ENCODE data around the gene USP25. TPM values are rescaled to one million over a fixed set of nuclear protein-coding genes. Genes with fewer than 3 reads are reported as not detected.

Gene USP25
- total RNA-seq, 1 experiment from 2014 or later = 33.6 TPM

GRCh38 chr21:15751037-15751436 is 21.3 kb downstream of the USP25 start:
- no peaks in the 10 kb centered on the region for H3K4me1 ChIP-seq (ENCODE audit: control insufficient read depth in 1 of 2, insufficient read depth in 2 of 2, low read length in 2 of 2)
- peaks cover 96% of the 10 kb centered on the region for H3K79me2 ChIP-seq (ENCODE audit: insufficient read depth, low read length)
- ChIA-PET CTCF (no interaction called here), RAD21 (ENCODE audit: low non-redundant PET in 1 of 2, low total read pairs in 2 of 2, uncharacterized antibody in 2 of 2, unreplicated experiment in 2 of 2) (no interaction called here), POLR2A (no interaction called here)
- H2AFZ ChIP-seq (ENCODE audit: low read depth, low read length, poor library complexity, severe bottlenecking) = no peak overlapping the region
- no peak for TF ChIP-seq EZH2phosphoT487 (IDR thresholded peaks at IDR 0.05; ENCODE audit: borderline replicate concordance)
- TF ChIP-seq POLR2AphosphoS5 (IDR thresholded peaks at IDR 0.05; ENCODE audit: low read depth, low read length) = no peak
- TF ChIP-seq MAX (IDR thresholded peaks at IDR 0.05) = no peak
- no peak for TF ChIP-seq SP1 (IDR thresholded peaks at IDR 0.05; ENCODE audit: low read depth)
- TF ChIP-seq JUND (IDR thresholded peaks at IDR 0.05) = no peak
- TF ChIP-seq POLR2A (IDR thresholded peaks at IDR 0.05; ENCODE audit: borderline replicate concordance, extremely low read depth, insufficient read depth, insufficient read length) = no peak
- no peak for TF ChIP-seq CTCF (IDR thresholded peaks at IDR 0.05 in 2 of 3, conservative IDR thresholded peaks at IDR 0.05 in 1 of 3; ENCODE audit: borderline replicate concordance in 1 of 3, insufficient read depth in 1 of 3, low read depth in 2 of 3, low read length in 2 of 3)
- TF ChIP-seq ATF3 (IDR thresholded peaks at IDR 0.05) = no peak
- TF ChIP-seq RAD21 (IDR thresholded peaks at IDR 0.05; ENCODE audit: low read depth) = no peak
- TF ChIP-seq ELF1 (IDR thresholded peaks at IDR 0.05; ENCODE audit: borderline replicate concordance, low read depth) = no peak
- no peak for TF ChIP-seq ZNF274 (IDR thresholded peaks at IDR 0.05; ENCODE audit: low read depth, low read length)
- no peak for TF ChIP-seq ZFX (IDR thresholded peaks at IDR 0.05)
- TF ChIP-seq SRF (IDR thresholded peaks at IDR 0.05; ENCODE audit: low read depth) = no peak
- no peak for TF ChIP-seq REST (IDR thresholded peaks at IDR 0.05; ENCODE audit: low read depth)
- no peak for TF ChIP-seq FOSL1 (IDR thresholded peaks at IDR 0.05; ENCODE audit: low read depth)
- no peak overlapping the region for H3K27ac ChIP-seq (ENCODE audit: low read depth, low read length)
- no peaks in the 10 kb centered on the region for H3K27me3 ChIP-seq (ENCODE audit: insufficient read depth, low read length)
- no peaks in the 10 kb centered on the region for H3K9me2 ChIP-seq (ENCODE audit: insufficient read depth)
- no peak for DNase-seq (ENCODE audit: low read depth, low spot score)
- no peaks in the 10 kb centered on the region for H3K36me3 ChIP-seq (ENCODE audit: control insufficient read depth in 1 of 2, insufficient read depth in 2 of 2, low read length in 2 of 2)
- BruUV-seq (replicated peaks) = no TSS peak
- no peaks in the 10 kb centered on the region for H4K20me1 ChIP-seq (ENCODE audit: insufficient read depth)
- no peak overlapping the region for H3K9ac ChIP-seq (ENCODE audit: low read length)
- intact Hi-C loops (cut with micrococcal nuclease) = no loop called here
- H3K4me2 ChIP-seq (ENCODE audit: low read length) = no peak overlapping the region
- H3K9me3 ChIP-seq (ENCODE audit: control insufficient read depth in 1 of 2, insufficient read depth in 1 of 2, low read depth in 1 of 2, low read length in 2 of 2) = no peaks in the 10 kb centered on the region
- no peak overlapping the region for H3K4me3 ChIP-seq (replicated peaks in 1 of 2; ENCODE audit: low read depth in 1 of 2, low read length in 2 of 2)
- ATAC-seq = no peak
